Suppressor macrophage treated with lipopolysaccharide for 4 hours (primary cell): ENCODE measurements around the gene RHBDF1.

Experiments used
- DNase-seq: peaks from one replicate; pipeline ENCODE4 v3.0.0-alpha.2; 2020

RHBDF1 gene

GRCh38 chr16:72561-73548 is at the start of gene RHBDF1:
TSS of gene RHBDF1 (minus strand) at chr16:72631. CDS start at chr16:65015, 7,616 bp downstream.
- peak; percentile 63 for DNase-seq

DNA sequence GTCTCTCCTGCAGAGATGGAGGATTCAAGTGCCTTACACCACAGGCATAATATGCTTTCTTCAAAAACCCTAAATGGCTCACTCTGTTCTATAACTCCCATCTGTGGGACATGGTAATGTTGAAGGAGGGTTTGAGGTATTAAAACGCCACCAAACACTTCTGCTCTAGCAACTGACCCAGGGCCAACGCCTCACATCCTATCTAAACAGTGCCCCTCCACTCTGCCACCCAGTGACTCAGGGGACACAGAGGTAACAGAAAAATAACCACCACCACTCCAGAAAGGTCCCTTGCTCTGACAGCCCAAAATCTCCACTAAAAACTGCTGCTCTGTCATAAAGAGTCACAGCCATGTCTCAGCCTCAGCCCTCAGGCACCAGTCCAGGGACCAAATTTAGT is 48.3 kb upstream of the RHBDF1 start:
- DNase-seq = no peak

GRCh38 chr16:119835-120491 is 47.5 kb upstream of the RHBDF1 start:
- no peak for DNase-seq

DNA sequence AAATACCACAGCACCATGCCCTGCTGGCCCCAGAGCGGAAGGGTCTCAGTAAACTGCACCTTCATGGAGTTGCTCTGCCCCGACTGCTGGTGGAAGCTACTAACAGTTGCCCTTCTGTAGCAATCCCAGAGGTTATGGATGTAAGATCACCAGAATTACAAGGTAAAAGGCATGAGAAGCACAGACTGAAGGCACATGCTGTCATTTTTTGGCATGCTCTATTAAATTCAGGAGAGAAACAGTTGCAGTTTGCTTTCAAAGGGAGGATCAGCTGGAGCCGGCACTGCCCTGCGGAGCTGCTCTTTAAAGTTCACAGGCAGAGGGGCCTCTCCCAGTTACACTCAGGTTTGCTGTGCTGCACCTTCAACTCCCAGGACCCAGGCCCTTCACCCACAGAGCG is 46.9 kb upstream of the RHBDF1 start:
- no peak for DNase-seq

DNA sequence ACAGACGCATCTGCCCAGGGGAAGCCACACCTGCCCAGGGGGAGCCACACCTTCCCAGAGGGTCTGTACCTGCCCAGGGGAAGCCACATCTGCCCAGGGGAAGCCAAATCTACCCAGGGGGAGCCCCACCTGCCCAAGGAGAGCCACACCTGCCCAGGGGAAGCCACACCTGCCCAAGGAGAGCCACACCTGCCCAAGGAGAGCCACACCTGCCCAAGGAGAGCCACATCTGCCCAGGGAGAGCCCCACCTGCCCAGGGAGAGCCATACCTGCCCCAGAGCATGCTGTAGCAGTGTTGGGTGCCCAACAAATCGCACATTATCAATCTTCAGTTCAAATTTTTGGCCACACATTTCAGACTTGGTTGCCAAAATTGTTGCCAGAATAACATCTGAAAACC is 46.4 kb upstream of the RHBDF1 start:
- DNase-seq = no peak

DNA sequence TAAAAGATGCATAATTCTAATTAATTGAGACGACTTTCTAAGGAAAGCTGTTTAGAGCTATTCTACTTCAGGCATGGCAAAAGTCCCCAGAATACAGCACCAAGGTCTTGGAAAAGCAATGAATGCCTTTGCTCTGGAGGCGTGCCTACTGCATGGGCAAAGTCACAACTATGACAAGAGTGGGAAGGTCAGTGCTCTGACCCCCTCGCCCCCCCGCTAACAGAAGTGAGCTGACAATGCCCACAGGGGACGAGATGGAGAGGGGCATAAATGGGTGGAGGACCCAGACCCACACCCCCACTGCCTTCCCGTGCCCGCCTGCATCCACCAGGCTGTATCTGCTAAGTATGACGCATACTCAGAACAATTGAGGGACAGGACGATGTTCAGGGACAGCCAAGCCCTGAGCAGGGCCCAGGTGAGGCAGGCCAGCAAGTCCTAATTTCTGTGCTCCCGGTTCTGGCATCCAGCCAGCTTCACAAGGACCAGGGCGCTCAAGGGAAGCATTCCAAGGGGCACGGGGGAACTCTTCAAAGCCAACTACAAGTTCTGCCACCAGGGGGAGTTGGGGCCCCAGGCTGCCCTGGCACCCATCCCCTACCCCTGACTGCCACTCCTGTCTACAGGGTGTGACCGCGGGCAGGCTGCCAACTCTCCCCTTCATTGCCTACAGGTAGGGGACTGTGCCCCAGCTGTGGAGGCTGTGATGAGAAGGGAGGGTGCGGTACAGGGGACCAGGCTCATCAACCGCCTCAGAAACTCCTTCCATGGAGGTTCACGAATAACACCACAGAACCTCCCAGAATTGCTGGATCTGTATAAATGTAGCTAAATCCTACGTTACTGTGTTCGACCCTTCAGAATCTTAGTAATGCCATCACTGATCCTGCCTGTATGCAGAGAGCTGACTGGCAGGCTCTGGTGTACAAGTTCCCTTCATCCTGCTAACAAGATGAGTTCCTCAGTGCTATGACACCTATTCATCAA is 45.2 kb upstream of the RHBDF1 start:
- DNase-seq = peak; percentile 72

DNA sequence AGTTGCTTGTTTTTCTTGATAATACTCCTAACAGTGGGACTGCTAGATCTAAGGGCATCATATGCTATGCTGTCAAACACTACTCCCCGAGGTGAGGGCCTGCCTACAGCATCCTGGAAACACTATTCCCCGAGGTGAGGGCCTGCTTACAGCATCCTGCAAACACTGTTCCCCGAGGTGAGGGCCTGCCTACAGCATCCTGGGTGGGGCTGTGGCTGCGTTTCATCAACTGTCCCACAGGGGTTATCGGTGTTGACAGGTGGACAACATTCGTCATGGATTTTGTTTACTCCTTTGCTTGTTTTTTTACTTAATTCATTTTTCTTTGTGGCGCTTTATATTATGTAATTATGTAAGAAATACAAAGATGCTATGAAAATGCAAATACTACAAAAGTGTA is 43.6 kb upstream of the RHBDF1 start:
- DNase-seq = no peak

DNA sequence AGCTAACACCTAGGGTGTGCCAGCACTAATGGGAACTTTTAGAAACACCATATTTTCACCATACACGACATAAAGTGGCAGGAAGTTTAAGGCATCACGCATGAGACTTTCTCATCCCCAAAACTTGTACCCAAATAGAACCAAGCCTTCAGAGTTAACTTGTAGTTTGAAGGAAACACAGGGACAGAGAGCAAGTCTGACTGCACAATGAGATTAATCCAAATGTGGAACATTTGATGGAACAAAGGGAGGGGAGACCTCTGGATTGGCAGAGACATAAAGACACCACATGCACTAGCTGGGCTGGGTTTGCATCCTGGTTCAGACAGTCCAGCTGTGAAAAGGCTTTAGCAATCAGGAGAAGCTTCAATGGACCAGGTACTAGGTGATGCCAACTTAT is 41.9 kb upstream of the RHBDF1 start:
- DNase-seq = no peak

GRCh38 chr16:112153-112840 is 39.9 kb upstream of the RHBDF1 start:
- DNase-seq = no peak

DNA sequence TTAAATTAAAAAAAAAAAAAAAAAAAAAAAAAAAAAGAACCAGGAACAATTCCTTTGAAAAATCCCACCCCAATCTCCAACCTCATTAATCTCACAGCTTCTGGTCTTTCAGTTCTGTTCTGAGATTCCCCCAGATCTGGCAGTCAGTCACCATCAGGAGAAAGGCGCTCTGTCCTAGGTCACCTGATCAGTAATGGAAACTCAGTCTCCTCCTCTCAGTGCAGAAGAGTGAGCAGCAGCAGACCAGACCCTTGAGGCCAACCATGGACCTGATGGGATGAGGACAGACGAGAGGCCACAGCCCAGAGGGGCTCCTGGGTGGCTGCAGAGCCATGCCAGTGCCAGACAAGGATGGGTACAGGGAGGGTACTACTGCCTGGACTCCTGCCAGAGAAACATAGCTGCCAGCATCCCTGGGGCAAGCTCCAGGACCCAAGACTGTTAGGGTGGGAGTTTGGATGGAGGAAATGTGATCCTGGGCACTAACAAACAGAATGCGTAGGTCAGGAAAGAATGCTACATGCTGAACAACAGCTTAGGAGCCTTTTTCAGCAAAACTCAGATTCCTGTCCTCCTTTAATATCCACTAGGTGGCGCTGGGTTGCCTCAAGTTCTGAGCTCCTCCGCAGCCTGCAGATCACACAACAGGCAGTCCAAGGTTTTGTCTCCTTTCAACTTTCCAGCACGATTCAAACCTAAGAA is 34.3 kb upstream of the RHBDF1 start:
- peak; percentile 80 for DNase-seq

DNA sequence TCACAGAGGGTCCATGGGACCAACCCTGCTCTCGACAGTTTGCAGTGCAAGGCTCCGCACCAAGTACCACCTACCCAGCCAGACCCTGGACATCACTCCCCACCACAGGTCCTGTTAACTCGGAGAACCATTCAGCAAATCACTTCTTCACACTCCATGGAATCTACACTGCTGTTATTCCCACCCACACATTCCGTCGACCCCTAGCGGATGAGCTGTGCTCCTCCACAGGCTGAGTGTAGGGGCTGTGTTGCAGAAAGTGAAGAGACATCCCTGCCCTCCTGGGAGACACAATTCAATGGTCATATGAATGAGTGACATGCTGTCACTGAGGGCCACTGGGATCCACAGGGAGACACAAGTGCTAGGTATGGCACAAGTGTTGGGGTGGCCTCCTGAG is 33.1 kb upstream of the RHBDF1 start:
- DNase-seq = no peak

- DNase-seq = no peak
Observed at GRCh38 chr16:104928-105327, 32.5 kb upstream of the RHBDF1 start.

- no peak for DNase-seq
Observed at GRCh38 chr16:104355-104754, 31.9 kb upstream of the RHBDF1 start.

DNA sequence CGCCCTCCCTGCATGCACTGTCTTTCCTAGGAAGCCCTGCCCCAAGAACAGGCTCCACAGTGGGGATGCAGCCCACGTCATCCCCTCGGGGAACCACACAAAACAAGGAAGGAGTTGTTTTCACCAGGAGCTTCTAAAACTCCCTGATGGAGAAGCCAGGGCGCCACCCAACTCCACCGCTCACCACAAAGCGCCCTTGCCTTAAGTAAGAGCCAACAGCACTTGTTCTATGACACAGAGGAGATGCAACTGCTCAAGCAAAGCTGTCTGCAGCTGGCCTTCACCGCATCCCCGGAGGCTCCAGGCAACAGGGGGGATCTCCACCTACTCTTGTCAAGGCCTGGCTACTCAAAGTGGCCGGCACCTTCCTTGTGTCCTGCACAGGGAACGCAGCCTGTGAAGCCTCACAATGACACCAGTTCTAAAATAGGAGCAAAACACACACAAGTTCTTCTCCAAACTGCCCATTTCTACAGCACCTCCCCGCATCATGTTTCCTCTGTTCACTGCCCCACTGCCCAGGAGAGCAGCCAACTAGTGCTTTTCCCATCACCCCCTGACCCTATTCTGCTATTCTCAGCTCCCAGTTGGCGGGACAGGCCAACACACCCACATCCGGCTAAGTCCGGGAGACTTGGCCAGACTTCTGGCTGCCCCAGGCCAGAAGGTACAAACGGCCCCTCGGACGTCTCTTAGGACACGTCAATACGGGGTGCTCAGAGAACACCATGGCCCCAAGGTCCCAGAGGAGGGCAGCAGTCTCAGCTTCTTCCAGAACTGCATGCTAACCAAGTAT is 29.8 kb upstream of the RHBDF1 start:
- no peak for DNase-seq

DNA sequence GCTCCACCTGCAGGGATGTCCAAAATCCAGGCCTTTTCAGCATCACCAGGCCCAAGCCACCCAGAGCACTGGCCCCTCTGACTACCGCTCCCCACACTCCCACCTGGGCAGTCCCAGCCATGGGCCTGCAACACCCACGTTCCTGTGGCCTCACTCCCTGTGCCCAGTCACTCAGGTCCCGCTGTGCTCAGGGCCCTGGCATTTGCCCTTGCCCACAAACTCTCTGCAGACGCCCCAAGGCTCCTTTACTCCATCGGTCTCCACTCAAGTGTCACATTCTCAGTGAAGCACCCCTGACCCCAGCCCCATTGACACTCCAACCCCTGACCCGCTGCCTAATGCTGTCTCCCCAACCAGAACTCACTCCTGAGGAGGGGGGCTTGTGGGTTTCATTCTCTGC is 29.2 kb upstream of the RHBDF1 start:
- no peak for DNase-seq

DNA sequence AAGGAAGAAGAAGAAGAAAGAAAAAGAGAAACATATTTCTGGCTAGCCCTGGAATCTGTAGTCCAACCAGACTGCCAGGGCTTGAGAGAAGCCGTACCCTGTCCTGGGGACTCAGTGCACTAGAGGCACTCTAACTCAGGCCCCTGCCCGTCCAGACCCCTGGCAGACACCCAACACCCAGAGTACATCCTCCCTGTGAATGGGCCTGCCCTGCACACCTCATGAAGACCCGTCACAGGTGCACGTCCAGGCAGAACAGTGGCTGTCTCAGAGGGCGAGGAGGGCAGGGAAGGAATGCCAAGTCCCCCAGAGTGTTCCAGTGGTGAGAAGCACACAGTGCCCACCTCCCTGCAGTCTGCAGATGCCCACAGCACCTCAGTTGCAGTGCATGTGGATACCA is 28.6 kb upstream of the RHBDF1 start:
- DNase-seq = no peak

- DNase-seq = no peak
Observed at GRCh38 chr16:97822-98221, 25.4 kb upstream of the RHBDF1 start.

DNA sequence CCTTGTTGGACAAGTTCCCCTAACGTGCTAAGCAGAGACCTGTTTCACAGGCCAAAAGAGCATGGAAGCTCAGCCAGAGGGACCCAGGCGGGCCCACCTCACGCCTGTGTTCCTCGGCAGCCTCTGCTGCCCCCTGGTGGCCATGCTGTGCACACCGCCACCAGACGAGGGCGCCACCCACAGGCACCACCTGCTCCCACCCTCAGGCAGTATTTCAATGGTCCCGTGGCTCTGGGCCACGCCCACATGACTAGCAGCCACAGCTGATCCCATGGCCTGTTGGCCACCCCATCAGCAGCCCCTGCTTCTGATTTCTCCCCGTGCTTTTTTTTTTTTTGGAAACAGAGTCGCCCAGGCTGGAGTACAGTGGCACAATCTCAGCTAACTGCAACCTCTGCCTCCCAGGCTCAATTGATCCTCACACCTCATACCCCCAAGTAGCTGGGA is 24.5 kb upstream of the RHBDF1 start:
- DNase-seq = peak; percentile 94

- DNase-seq = no peak
Observed at GRCh38 chr16:94918-95265, 22.5 kb upstream of the RHBDF1 start.

GRCh38 chr16:92431-93339 is 20.3 kb upstream of the RHBDF1 start:
- DNase-seq = no peak
